Measurements from ENCODE around the gene TSHZ2.

DNA sequence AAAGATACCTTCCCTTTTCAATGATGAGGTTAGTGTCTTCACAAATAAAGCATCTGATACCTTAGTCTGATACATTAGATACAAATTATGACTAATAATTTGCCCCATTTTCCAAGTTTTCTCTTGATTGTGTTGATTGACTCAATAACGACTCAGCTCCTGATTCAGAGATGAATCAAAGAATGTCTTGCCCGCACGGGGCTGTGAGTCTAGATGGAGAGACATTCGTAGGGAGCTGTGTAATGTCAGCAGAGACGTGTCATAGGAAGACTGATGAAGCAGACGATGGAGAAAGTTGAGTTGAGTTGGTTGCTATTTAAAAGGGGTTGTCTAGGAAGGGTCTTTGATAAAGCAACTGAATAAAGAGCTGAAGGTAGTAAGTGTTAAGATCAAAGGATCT is 78.2 kb downstream of the TSHZ2 start:
- TF ChIP-seq POLR2A (IDR thresholded peaks at IDR 0.05) (no peak), CTCF (IDR thresholded peaks at IDR 0.05) (no peak), POLR2AphosphoS5 (IDR thresholded peaks at IDR 0.05; ENCODE audit: insufficient read depth in 1 of 2, low read depth in 1 of 2) (no peak)

Data from vagina (tissue), 2 donors.